Endometrium (tissue), 2 donors: ENCODE measurements around the gene TEAD3.

Experiments used
- FAIRE-seq: peaks from 2 replicates; lab custom pipeline; 2012; peaks lifted over from hg19 to GRCh38; lab: Jason Lieb, UNC
- donor health status: control.
- donor health status: control.

TEAD3 gene

GRCh38 chr6:35491558-35492257, 5.2 kb downstream of the TEAD3 start:
- no peak for FAIRE-seq

GRCh38 chr6:35490821-35491557, 5.9 kb downstream of the TEAD3 start:
- FAIRE-seq, result no peak

GRCh38 chr6:35489995-35490791, 6.7 kb downstream of the TEAD3 start:
- no peak for FAIRE-seq

GRCh38 chr6:35489066-35489465, 7.8 kb downstream of the TEAD3 start:
- no peak for FAIRE-seq

- FAIRE-seq, result no peak
Measured at GRCh38 chr6:35488517-35488862, 8.4 kb downstream of the TEAD3 start.

GRCh38 chr6:35487658-35488516, 9.0 kb downstream of the TEAD3 start:
- FAIRE-seq, result no peak

- no peak for FAIRE-seq
Measured at GRCh38 chr6:35486005-35486925, 10.6 kb downstream of the TEAD3 start.

- FAIRE-seq, result no peak
Measured at GRCh38 chr6:35485402-35485877, 11.4 kb downstream of the TEAD3 start.

GRCh38 chr6:35484921-35485392, 11.9 kb downstream of the TEAD3 start:
- FAIRE-seq, result no peak

- no peak for FAIRE-seq
Measured at GRCh38 chr6:35483893-35484645, 12.8 kb downstream of the TEAD3 start.

- no peak for FAIRE-seq
Measured at GRCh38 chr6:35483490-35483889, 13.4 kb downstream of the TEAD3 start.

GRCh38 chr6:35483062-35483461, 13.8 kb downstream of the TEAD3 start:
- no peak for FAIRE-seq

GRCh38 chr6:35481226-35481625, 15.7 kb downstream of the TEAD3 start:
- FAIRE-seq, result no peak

- FAIRE-seq, result no peak
Measured at GRCh38 chr6:35480176-35480575, 16.7 kb downstream of the TEAD3 start.

- no peak for FAIRE-seq
Measured at GRCh38 chr6:35478259-35478658, 18.6 kb downstream of the TEAD3 start.

- FAIRE-seq, result no peak
Measured at GRCh38 chr6:35477551-35478179, 19.2 kb downstream of the TEAD3 start.

GRCh38 chr6:35477028-35477427, 19.9 kb downstream of the TEAD3 start:
- FAIRE-seq, result no peak

- FAIRE-seq, result no peak
Measured at GRCh38 chr6:35476004-35476403, 20.9 kb downstream of the TEAD3 start.

- no peak for FAIRE-seq
Measured at GRCh38 chr6:35475573-35475972, 21.3 kb downstream of the TEAD3 start.
